Suprapubic skin (tissue), 4 donors: ENCODE measurements around the gene WAC. TPM values are rescaled to one million over a fixed set of nuclear protein-coding genes. Genes with fewer than 3 reads are reported as not detected.
A peak's percentile ranks its signal among the peaks of the same experiment; 100 is the strongest.
"Not testable (repeated sequence)": the region's sequence is repeated elsewhere in the genome, so short reads cannot be mapped to it uniquely, and the experiment has no call there.

Source experiments
- DNase-seq, 2 donors: peaks; one replicate each; pipeline ENCODE4 v3.0.0-alpha.2; 2019; ENCODE audit warnings: low spot score in 2 of 2
- H3K27ac ChIP-seq: fragments of 200-600 bp; sonication (generic); one replicate; pipeline ENCODE4 v1.5.1; 2019
- H3K27me3 ChIP-seq: fragments of 200-600 bp; sonication (generic); one replicate; pipeline ENCODE4 v1.5.1; 2019
- H3K36me3 ChIP-seq: fragments of 200-600 bp; sonication (generic); one replicate; pipeline ENCODE4 v1.5.1; 2019
- H3K4me1 ChIP-seq: fragments of 200-600 bp; sonication (generic); one replicate; pipeline ENCODE4 v1.5.1; 2019
- H3K4me3 ChIP-seq: fragments of 200-600 bp; sonication (generic); one replicate; pipeline ENCODE4 v1.5.1; 2019; ENCODE audit warnings: mild to moderate bottlenecking
- H3K9me3 ChIP-seq: fragments of 200-600 bp; sonication (generic); one replicate; pipeline ENCODE4 v1.5.1; 2019
- EP300 ChIP-seq: sonication (generic); formaldehyde crosslinking; IDR thresholded peaks from one replicate; pipeline ENCODE4 v1.6.1; 2017; ENCODE audit warnings: antibody characterized with exemption
- POLR2A ChIP-seq, 2 donors: fragments of 450-650 bp; IDR thresholded peaks; one replicate each; pipeline ENCODE4 v1.6.1; 2017; ENCODE audit warnings: antibody characterized with exemption in 2 of 2, mild to moderate bottlenecking in 2 of 2, moderate library complexity in 2 of 2
- POLR2AphosphoS5 ChIP-seq, 3 donors: sonication (generic); formaldehyde crosslinking; IDR thresholded peaks; one replicate each; pipeline ENCODE4 v1.6.1; 2017; ENCODE audit warnings: antibody characterized with exemption in 3 of 3
- WGBS: methylation state at CpG from one replicate; pipeline ENCODE4 v1.1.5; 2018; 5-methylcytosine and 5-hydroxymethylcytosine counted together
- total RNA-seq, 4 donors: library from RNA; depleted of rRNA; stranded (reverse); fragments of >200 nt; gene quantifications; one replicate each; pipeline ENCODE4 v1.1.0, GENCODE V29; 2016
- TF ChIP-seq, protein P1 (sequence below), 2 donors: fragments of 200-600 bp in 1 of 2; fragments of 450-650 bp in 1 of 2; sonication (generic) in 1 of 2; IDR thresholded peaks; one replicate each; pipeline ENCODE4 v1.5.1; 2016 to 2019; ENCODE audit warnings: antibody characterized with exemption in 2 of 2, mild to moderate bottlenecking in 1 of 2, moderate library complexity in 1 of 2

Gene WAC
- total RNA-seq, 4 donors from 2014 or later, result 91.6 to 164 (median 107) TPM

DNA sequence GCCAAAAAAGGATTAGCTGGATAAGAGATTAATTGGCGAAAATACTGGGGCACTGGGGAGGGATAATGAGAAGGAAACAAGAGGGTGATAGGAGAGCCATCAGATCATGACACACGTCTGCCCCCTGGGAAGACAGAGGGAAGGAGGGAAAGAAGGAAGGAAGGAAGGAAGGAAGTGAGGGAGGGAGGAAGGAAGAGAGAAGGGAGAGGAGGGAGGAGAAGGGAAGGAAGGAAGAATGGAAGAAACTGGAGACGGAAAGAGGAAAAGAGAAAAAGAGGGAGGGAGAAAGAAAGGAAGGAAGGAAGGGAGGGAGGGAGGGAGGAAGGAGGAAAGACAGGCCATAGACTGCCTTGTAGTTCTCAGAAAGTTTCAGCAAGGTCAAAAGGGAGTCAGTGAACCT lies 37.8 kb upstream of the WAC start:
- Histone ChIP-seq H3K4me3 (no peak overlapping the region), H3K27me3 (no peaks in the 10 kb centered on the region), H3K36me3 (no peaks in the 10 kb centered on the region), H3K27ac (no peak overlapping the region), H3K9me3 (no peaks in the 10 kb centered on the region), H3K4me1 (no peaks in the 10 kb centered on the region)
- no peak for TF ChIP-seq EP300
- DNase-seq, result no peak
- 89% methylated on average over 3 of the region's 3 CpGs for WGBS

DNA sequence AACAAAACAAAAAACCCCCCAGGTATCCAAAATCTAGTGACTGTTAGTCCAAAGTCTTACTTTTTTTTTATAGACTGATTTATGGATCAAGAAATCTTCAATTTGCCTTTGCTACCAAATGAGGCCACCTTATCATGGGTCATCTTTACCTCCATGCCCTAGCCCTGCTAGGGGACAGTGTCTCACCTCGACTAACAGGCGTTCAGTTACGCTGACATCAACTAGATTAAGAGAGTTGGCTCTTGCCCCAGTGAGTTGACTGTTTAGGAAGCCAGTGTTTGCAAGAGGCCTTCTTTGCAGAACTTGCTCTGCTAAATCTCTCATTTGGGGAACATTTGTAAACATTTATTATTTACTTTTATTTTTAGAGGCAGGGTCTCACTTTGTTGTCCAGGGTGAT lies 36.9 kb upstream of the WAC start:
- no peak overlapping the region for H3K4me3 ChIP-seq
- DNase-seq, result no peak
- H3K9me3 ChIP-seq, result no peaks in the 10 kb centered on the region
- H3K36me3 ChIP-seq, result no peaks in the 10 kb centered on the region
- no peaks in the 10 kb centered on the region for H3K27me3 ChIP-seq
- H3K4me1 ChIP-seq, result no peaks in the 10 kb centered on the region
- no peak overlapping the region for H3K27ac ChIP-seq
- 86% methylated on average over 3 of the region's 3 CpGs for WGBS
- TF ChIP-seq EP300, result no peak
- TF ChIP-seq, protein P1, sequence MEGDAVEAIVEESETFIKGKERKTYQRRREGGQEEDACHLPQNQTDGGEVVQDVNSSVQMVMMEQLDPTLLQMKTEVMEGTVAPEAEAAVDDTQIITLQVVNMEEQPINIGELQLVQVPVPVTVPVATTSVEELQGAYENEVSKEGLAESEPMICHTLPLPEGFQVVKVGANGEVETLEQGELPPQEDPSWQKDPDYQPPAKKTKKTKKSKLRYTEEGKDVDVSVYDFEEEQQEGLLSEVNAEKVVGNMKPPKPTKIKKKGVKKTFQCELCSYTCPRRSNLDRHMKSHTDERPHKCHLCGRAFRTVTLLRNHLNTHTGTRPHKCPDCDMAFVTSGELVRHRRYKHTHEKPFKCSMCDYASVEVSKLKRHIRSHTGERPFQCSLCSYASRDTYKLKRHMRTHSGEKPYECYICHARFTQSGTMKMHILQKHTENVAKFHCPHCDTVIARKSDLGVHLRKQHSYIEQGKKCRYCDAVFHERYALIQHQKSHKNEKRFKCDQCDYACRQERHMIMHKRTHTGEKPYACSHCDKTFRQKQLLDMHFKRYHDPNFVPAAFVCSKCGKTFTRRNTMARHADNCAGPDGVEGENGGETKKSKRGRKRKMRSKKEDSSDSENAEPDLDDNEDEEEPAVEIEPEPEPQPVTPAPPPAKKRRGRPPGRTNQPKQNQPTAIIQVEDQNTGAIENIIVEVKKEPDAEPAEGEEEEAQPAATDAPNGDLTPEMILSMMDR (IDR thresholded peaks at IDR 0.05), result no peak
- TF ChIP-seq POLR2AphosphoS5 (IDR thresholded peaks at IDR 0.05), result no peak
- TF ChIP-seq POLR2A (IDR thresholded peaks at IDR 0.05), result no peak

DNA sequence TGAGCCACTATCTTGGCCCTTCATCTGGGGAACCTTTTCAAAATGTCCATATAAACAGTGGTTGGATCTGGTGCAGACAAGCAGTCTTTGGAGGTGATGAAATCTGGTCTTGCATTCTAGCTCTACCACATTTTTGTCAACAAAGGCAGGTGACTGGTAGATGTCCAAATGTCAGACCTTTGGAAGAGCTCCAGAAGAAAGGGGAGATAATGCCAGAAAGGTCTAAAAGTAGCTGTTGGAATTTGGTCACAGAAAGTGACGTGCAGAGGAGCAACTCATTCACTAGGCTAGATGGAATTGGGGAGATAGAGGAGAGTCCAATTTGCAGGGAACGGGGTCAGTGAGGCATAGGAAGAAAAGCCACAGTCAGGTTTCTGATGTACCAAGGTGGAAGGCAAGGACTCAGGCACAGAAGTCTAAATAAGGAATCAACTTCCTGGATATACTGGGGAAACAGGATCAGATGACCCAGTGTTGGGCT lies 36.4 kb upstream of the WAC start:
- H3K9me3 ChIP-seq, result no peaks in the 10 kb centered on the region
- H3K27me3 ChIP-seq, result no peaks in the 10 kb centered on the region
- TF ChIP-seq EP300 (no peak), POLR2AphosphoS5 (IDR thresholded peaks at IDR 0.05) (no peak), POLR2A (IDR thresholded peaks at IDR 0.05) (no peak)
- TF ChIP-seq, protein P1 (IDR thresholded peaks at IDR 0.05), result no peak
- H3K4me1 ChIP-seq, result no peaks in the 10 kb centered on the region
- no peak for DNase-seq
- 67% methylated on average over 2 of the region's 2 CpGs for WGBS
- no peak overlapping the region for H3K27ac ChIP-seq
- no peaks in the 10 kb centered on the region for H3K36me3 ChIP-seq
- H3K4me3 ChIP-seq, result no peak overlapping the region

DNA sequence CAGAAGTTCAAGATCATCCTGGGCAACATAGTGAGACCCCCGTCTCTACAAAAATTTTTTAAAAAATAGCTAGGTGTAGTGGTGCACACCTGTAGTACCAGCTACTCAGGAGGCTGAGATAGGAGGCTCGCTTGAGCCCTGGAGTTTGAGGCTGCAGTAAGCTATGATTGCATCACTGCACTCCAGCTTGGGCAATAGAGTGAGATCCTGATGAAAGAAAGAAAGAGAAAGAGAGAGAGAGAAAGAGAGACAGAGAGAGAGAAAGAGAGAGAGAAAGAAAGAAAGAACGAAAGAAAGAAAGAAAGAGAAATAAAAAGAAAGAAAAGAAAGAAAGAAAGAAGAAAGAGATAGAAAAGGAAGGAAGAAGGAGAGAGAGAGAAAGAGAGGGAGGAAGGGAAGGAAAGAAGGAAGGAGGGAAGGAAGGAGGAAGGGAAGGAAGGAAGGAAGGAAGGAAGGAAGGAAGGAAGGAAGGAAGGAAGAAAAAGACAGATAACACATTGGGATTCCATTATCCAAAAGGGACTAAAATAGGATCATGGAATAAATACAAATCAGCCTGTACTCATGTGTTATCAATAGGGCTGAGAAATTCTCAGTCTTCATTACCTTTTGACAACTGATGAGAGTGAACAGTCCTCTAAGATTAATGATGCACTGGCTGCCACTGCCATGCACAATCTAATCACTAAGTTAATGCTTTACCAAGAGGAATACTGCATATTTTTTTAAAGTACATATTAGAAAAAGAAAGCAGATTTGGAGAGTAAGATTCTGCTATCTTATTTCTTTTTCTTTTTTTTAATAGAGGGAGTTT lies 35.4 kb upstream of the WAC start:
- no peak overlapping the region for H3K4me3 ChIP-seq

DNA sequence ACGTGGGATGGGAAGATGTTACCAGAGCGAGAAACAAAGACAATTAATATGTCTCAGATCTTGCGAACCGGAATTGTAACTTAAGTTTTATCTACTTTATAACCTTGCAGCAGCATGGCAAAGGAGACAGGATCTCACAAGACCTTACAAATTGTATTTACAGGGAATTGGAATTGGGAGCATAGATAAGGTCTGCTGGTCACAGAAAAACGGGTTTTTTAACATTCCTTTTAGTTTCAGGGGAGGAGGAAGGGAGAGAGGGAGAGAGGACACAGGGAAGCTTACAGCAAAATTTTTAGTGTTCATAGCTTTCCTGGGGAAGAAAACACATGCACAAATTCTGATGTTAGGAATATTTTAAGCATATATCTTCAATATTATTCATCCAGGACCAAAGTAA lies 32.7 kb upstream of the WAC start:
- H3K9me3 ChIP-seq, H3K4me1 ChIP-seq, DNase-seq, H3K36me3 ChIP-seq, H3K4me3 ChIP-seq, H3K27me3 ChIP-seq, H3K27ac ChIP-seq: not testable (repeated sequence)
- WGBS, result 48% methylated on average over 4 of the region's 5 CpGs

More for the DNA sequence above, 35.4 kb upstream of the WAC start:
- H3K9me3 ChIP-seq, result no peaks in the 10 kb centered on the region
- TF ChIP-seq POLR2A (IDR thresholded peaks at IDR 0.05) (no peak), EP300 (no peak), POLR2AphosphoS5 (IDR thresholded peaks at IDR 0.05) (no peak)
- TF ChIP-seq, protein P1 (IDR thresholded peaks at IDR 0.05), result no peak
- no peaks in the 10 kb centered on the region for H3K36me3 ChIP-seq
- no peaks in the 10 kb centered on the region for H3K4me1 ChIP-seq
- 82% methylated on average over 3 of the region's 3 CpGs for WGBS
- no peak for DNase-seq
- no peaks in the 10 kb centered on the region for H3K27me3 ChIP-seq
- H3K27ac ChIP-seq, result no peak overlapping the region

DNA sequence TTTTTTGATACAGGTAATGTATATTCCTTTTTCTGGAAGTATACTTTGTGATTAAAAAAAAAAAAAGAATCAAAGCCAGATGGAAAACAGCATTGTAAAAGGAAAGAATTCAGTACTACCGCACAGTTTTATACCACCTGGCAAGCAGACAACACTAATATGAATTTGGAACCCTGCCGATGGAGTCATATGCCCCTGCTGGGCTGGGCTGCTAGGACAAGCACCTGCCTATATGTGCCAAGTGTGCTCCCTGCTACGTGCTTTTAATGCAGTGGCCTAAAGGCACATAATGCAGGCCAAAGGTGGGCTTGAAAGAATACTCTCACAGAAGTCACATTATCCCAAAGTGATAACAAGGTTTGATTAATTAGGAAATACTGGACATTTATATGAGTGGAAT lies 29.8 kb upstream of the WAC start:
- Histone ChIP-seq H3K36me3 (no peaks in the 10 kb centered on the region), H3K9me3 (no peaks in the 10 kb centered on the region), H3K4me1 (peaks cover 3% of the 10 kb centered on the region), H3K27ac (no peak overlapping the region), H3K4me3 (peak overlapping the region; percentile 12), H3K27me3 (no peaks in the 10 kb centered on the region)
- 31% methylated on average over 3 of the region's 3 CpGs for WGBS
- no peak for TF ChIP-seq POLR2A (IDR thresholded peaks at IDR 0.05)
- no peak for TF ChIP-seq EP300
- no peak for TF ChIP-seq POLR2AphosphoS5 (IDR thresholded peaks at IDR 0.05)
- TF ChIP-seq, protein P1 (IDR thresholded peaks at IDR 0.05), result no peak
- no peak for DNase-seq
